T-cell (primary cell): ENCODE data around the gene DLG2. TPM values are rescaled to one million over a fixed set of nuclear protein-coding genes. Genes with fewer than 3 reads are reported as not detected.

Experiments
- ATAC-seq, 4 experiments: fragments of 200-7000 bp in 3 of 4; fragments of 150-1000 bp in 1 of 4; cut with Tn5 transposase; replicated peaks in 1 of 4; 1 replicate in 3 of 4; 2 replicates in 1 of 4; pipeline ENCODE4 v1.10.0; 2021; ENCODE audit warnings: moderate library complexity in 3 of 4, mild to moderate bottlenecking in 2 of 4, moderate number of reproducible peaks in 1 of 4
- CTCF ChIA-PET, 2 donors: fragments of 300-600 bp; sonication (Branson Sonifier 250); formaldehyde crosslinking; loops; one replicate each; lab custom pipeline; 2022; ENCODE audit warnings: antibody characterized with exemption in 2 of 2; lab: Charles Lee
- POLR2A ChIA-PET, 2 donors: fragments of 300-600 bp; sonication (Branson Sonifier 250); formaldehyde crosslinking; loops; one replicate each; lab custom pipeline; 2022; ENCODE audit warnings: antibody characterized with exemption in 2 of 2; lab: Charles Lee
- DNase-seq, 35 experiments: peaks; one replicate each; pipeline versions ENCODE4 v3.0.0 to v3.0.0-alpha.2; 2013 to 2023
- H3K27ac ChIP-seq: one replicate; pipeline ENCODE4 v1.5.1; 2013; ENCODE audit warnings: low read length
- H3K27me3 ChIP-seq, 2 experiments: replicated peaks in 1 of 2; 1 replicate in 1 of 2; 2 replicates in 1 of 2; pipeline versions ENCODE4 v1.6.1 to v1.7.0; 2013; ENCODE audit warnings: low read length in 1 of 2, mixed read lengths in 1 of 2; ENCODE audit not compliant: control insufficient read depth in 2 of 2, insufficient read depth in 2 of 2; ENCODE audit errors: extremely low read depth in 1 of 2
- H3K36me3 ChIP-seq, 2 donors: 1 replicate in 1 of 2; 2 replicates in 1 of 2; pipeline versions ENCODE4 v1.6.1 to v1.7.0; 2013; ENCODE audit warnings: low read length in 1 of 2; ENCODE audit not compliant: control insufficient read depth in 2 of 2, insufficient read depth in 1 of 2; ENCODE audit errors: extremely low read depth in 1 of 2
- H3K4me1 ChIP-seq, 2 experiments: 1 replicate in 1 of 2; 2 replicates in 1 of 2; pipeline versions ENCODE4 v1.6.1 to v1.7.0; 2013; ENCODE audit warnings: low read length in 2 of 2, mixed read lengths in 1 of 2; ENCODE audit not compliant: insufficient read depth in 2 of 2, control insufficient read depth in 1 of 2; ENCODE audit errors: extremely low read depth in 1 of 2
- H3K4me3 ChIP-seq, 2 donors: 1 replicate in 1 of 2; 2 replicates in 1 of 2; pipeline versions ENCODE4 v1.5.1 to v1.7.0; 2013; ENCODE audit warnings: mild to moderate bottlenecking in 2 of 2, low read length in 1 of 2, moderate library complexity in 1 of 2; ENCODE audit not compliant: control insufficient read depth in 1 of 2; ENCODE audit errors: extremely low read depth in 1 of 2
- H3K9me3 ChIP-seq: 2 replicates; pipeline ENCODE4 v1.7.0; 2013
- H3K27ac Mint-ChIP-seq, 2 donors: one replicate each; pipeline ENCODE4 v1.8.0; 2020 to 2021; ENCODE audit warnings: mild to moderate bottlenecking in 2 of 2, mixed read lengths in 2 of 2
- H3K27me3 Mint-ChIP-seq, 2 donors: one replicate each; pipeline ENCODE4 v1.8.0; 2021 to 2022; ENCODE audit warnings: mixed read lengths in 2 of 2
- H3K36me3 Mint-ChIP-seq: one replicate; pipeline ENCODE4 v1.8.0; 2021; ENCODE audit warnings: mixed read lengths
- H3K4me1 Mint-ChIP-seq, 3 donors: one replicate each; pipeline ENCODE4 v1.8.0; 2020 to 2022; ENCODE audit warnings: mixed read lengths in 3 of 3, mild to moderate bottlenecking in 1 of 3
- H3K4me3 Mint-ChIP-seq, 3 donors: one replicate each; pipeline ENCODE4 v1.8.0; 2020 to 2022; ENCODE audit warnings: mild to moderate bottlenecking in 3 of 3, mixed read lengths in 3 of 3, moderate library complexity in 3 of 3
- H3K9me3 Mint-ChIP-seq, 3 donors: one replicate each; pipeline ENCODE4 v1.8.0; 2020 to 2022; ENCODE audit warnings: mixed read lengths in 3 of 3
- WGBS: methylation state at CpG from one replicate; pipeline ENCODE4 v1.1.5; 2013; ENCODE audit warnings: missing lambda C conversion rate; ENCODE audit not compliant: insufficient coverage; 5-methylcytosine and 5-hydroxymethylcytosine counted together
- total RNA-seq, 35 experiments: library from RNA in 6 of 35; stranded (reverse) in 6 of 35; fragments of 120-200 nt in 1 of 35; gene quantifications; one replicate each; pipeline versions ENCODE4 v1.2.1 to v1.2.4 and lab custom pipeline; 2013 to 2026

Gene DLG2
- total RNA-seq, 5 donors from 2014 or later (not counting 1 experiment from before 2014, with no cell fraction given), result 2.3 to 4.1 (median 2.9) TPM

GRCh38 chr11:84061726-84062125 is 1565.4 kb downstream of the DLG2 start:
- H3K27me3 Mint-ChIP-seq, result no peaks in the 10 kb centered on the region
- DNase-seq, result no peak
- no peaks in the 10 kb centered on the region for H3K4me1 Mint-ChIP-seq
- no peak overlapping the region for H3K27ac Mint-ChIP-seq
- CTCF ChIA-PET, result interaction anchor here in 1 of 2 donors (0.7 kb wide), 1 partner anchor 47 kb away, joined by 4 read pairs; no protein-coding TSS in a partner anchor
- Histone ChIP-seq H3K4me1 (no peaks in the 10 kb centered on the region), H3K27ac (no peak overlapping the region), H3K4me3 (no peak overlapping the region), H3K9me3 (no peaks in the 10 kb centered on the region), H3K36me3 (no peaks in the 10 kb centered on the region), H3K27me3 (no peaks in the 10 kb centered on the region)
- ATAC-seq, result no peak
- H3K9me3 Mint-ChIP-seq, result peaks cover 5 to 15% (median 10%) of the 10 kb centered on the region in 3 donors
- POLR2A ChIA-PET, result no interaction called here
- no CpG with 5 or more reads among the region's 1 CpG for WGBS
- H3K36me3 Mint-ChIP-seq, result no peaks in the 10 kb centered on the region
- H3K4me3 Mint-ChIP-seq, result no peak overlapping the region

- H3K4me1 Mint-ChIP-seq, result no peaks in the 10 kb centered on the region
- DNase-seq, result no peak
- Histone ChIP-seq H3K4me1 (no peaks in the 10 kb centered on the region), H3K27ac (no peak overlapping the region), H3K27me3 (no peaks in the 10 kb centered on the region), H3K4me3 (no peak overlapping the region), H3K9me3 (no peaks in the 10 kb centered on the region), H3K36me3 (no peaks in the 10 kb centered on the region)
- H3K27ac Mint-ChIP-seq, result no peak overlapping the region
- ChIA-PET CTCF (no interaction called here), POLR2A (no interaction called here)
- no peak for ATAC-seq
- no peak overlapping the region for H3K4me3 Mint-ChIP-seq
- WGBS, result 92% methylated on average over 2 of the region's 6 CpGs
- no peaks in the 10 kb centered on the region for H3K27me3 Mint-ChIP-seq
- peaks cover 13 to 24% (median 17%) of the 10 kb centered on the region in 3 donors for H3K9me3 Mint-ChIP-seq
- no peaks in the 10 kb centered on the region for H3K36me3 Mint-ChIP-seq
These were observed 1570.3 kb downstream of the DLG2 start for GRCh38 chr11:84056653-84057376.

DNA sequence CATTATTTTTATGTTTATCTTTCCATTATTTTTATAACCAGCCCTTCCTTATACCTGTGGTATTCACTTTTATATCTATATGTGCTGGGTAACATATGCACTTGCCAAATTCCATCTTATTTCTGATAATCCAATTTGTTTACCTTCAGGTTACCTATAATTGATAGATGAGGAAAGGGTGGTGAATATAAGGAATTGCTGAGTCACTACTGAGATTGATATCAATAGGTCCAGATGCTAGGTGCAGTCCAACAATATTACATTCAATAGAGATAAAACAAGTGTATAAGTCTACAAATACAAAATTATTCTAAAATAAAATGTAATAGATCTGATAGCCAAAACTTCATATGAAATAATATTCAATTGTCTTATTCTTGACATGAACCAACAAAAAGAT is 1582.0 kb downstream of the DLG2 start:
- peaks cover 15 to 37% (median 17%) of the 10 kb centered on the region in 3 donors for H3K9me3 Mint-ChIP-seq
- no peak overlapping the region for H3K4me3 Mint-ChIP-seq
- CTCF ChIA-PET, result interaction anchor here in 1 of 2 donors (0.9 kb wide), 1 partner anchor 209 kb away, joined by 3 read pairs; no protein-coding TSS in a partner anchor
- Histone ChIP-seq H3K9me3 (no peaks in the 10 kb centered on the region), H3K4me1 (no peaks in the 10 kb centered on the region), H3K27me3 (no peaks in the 10 kb centered on the region), H3K4me3 (no peak overlapping the region), H3K36me3 (no peaks in the 10 kb centered on the region), H3K27ac (no peak overlapping the region)
- no peak overlapping the region for H3K27ac Mint-ChIP-seq
- no peaks in the 10 kb centered on the region for H3K4me1 Mint-ChIP-seq
- no peaks in the 10 kb centered on the region for H3K27me3 Mint-ChIP-seq
- ATAC-seq (no peak), DNase-seq (no peak)
- POLR2A ChIA-PET, result no interaction called here
- no peaks in the 10 kb centered on the region for H3K36me3 Mint-ChIP-seq

- no peak for DNase-seq
- Histone ChIP-seq H3K9me3 (no peaks in the 10 kb centered on the region), H3K4me3 (no peak overlapping the region), H3K27ac (no peak overlapping the region), H3K27me3 (no peaks in the 10 kb centered on the region), H3K36me3 (no peaks in the 10 kb centered on the region), H3K4me1 (no peaks in the 10 kb centered on the region)
- ChIA-PET CTCF (no interaction called here), POLR2A (no interaction called here)
- no CpG with 5 or more reads among the region's 1 CpG for WGBS
- no peak overlapping the region for H3K27ac Mint-ChIP-seq
- no peak for ATAC-seq
- H3K36me3 Mint-ChIP-seq, result no peaks in the 10 kb centered on the region
- H3K4me3 Mint-ChIP-seq, result no peak overlapping the region
- H3K4me1 Mint-ChIP-seq, result no peaks in the 10 kb centered on the region
- no peaks in the 10 kb centered on the region for H3K27me3 Mint-ChIP-seq
- H3K9me3 Mint-ChIP-seq, result peaks cover 12 to 34% (median 14%) of the 10 kb centered on the region in 3 donors
These were observed 1582.4 kb downstream of the DLG2 start for GRCh38 chr11:84044706-84045105.

DNA sequence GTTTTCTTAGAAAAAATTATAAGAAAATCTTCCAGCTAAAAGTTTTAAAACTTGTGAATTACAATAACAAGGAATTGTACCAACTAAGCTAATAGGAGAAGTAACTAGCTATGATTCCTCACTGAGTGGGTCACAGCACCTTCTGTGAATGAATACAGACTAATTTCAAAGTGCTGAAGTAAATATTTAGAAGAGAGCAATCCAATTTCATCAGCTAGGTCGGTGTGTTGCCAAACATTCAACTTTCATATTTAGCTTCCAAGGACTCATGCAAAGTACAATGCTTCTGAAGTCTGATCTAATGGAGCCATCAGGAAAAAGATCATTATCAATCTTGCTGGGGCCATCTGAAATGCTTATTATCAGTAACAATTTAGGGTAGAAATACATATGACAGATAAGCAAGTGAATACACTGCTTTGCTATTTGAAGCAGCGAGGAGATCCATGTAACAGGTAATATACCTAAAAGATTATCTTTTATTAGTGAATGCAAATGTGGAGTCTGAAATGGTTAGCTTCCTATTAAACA is 1590.4 kb downstream of the DLG2 start:
- Mint-ChIP-seq H3K27me3 (no peaks in the 10 kb centered on the region), H3K9me3 (peaks cover 12 to 25% (median 21%) of the 10 kb centered on the region in 3 donors), H3K36me3 (no peaks in the 10 kb centered on the region), H3K27ac (no peak overlapping the region), H3K4me3 (no peak overlapping the region), H3K4me1 (no peaks in the 10 kb centered on the region)
- no peaks in the 10 kb centered on the region for H3K9me3 ChIP-seq
- ATAC-seq (no peak), DNase-seq (no peak)
- WGBS, result no CpG with 5 or more reads among the region's 2 CpGs
- ChIA-PET POLR2A (no interaction called here), CTCF (no interaction called here)
- H3K27ac ChIP-seq, result no peak overlapping the region
- no peaks in the 10 kb centered on the region for H3K27me3 ChIP-seq
- no peaks in the 10 kb centered on the region for H3K36me3 ChIP-seq
- H3K4me1 ChIP-seq, result no peaks in the 10 kb centered on the region
- no peak overlapping the region for H3K4me3 ChIP-seq

DNA sequence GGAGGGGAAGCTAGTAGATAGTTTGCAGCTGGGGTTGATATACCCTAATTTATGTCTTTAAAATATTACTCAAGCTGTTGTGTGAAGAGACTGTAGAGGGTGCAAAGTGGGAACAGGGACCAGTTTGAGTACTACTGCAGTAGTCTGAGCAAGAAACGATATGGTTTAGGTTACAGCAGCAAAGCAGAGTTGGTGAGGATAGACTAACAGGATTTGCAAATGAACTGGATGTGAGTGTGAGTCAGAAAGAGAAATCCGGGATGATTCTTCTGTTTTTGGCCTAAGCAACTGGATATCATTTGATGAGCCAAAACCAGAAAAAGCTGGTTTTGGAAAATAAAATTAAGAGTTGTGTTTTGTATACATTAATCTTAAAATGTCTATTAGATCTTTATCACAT is 1591.5 kb downstream of the DLG2 start:
- 67% methylated on average over 2 of the region's 2 CpGs for WGBS
- Histone ChIP-seq H3K9me3 (no peaks in the 10 kb centered on the region), H3K4me1 (no peaks in the 10 kb centered on the region), H3K36me3 (no peaks in the 10 kb centered on the region), H3K27me3 (no peaks in the 10 kb centered on the region), H3K27ac (no peak overlapping the region), H3K4me3 (no peak overlapping the region)
- Mint-ChIP-seq H3K9me3 (peaks cover 19 to 28% (median 27%) of the 10 kb centered on the region in 3 donors), H3K27me3 (no peaks in the 10 kb centered on the region), H3K36me3 (no peaks in the 10 kb centered on the region), H3K27ac (no peak overlapping the region), H3K4me1 (no peaks in the 10 kb centered on the region), H3K4me3 (no peak overlapping the region)
- ChIA-PET POLR2A (no interaction called here), CTCF (interaction anchor here in 1 of 2 donors (0.7 kb wide), 1 partner anchor 13 kb away, joined by 3 read pairs; no protein-coding TSS in a partner anchor)
- ATAC-seq, result no peak
- DNase-seq, result no peak
